Calu3 (cell line): ENCODE results near the gene ZNF584. TPM values are rescaled to one million over a fixed set of nuclear protein-coding genes. Genes with fewer than 3 reads are reported as not detected.

ENCODE experiments used
- BruUV-seq: library from RNA; stranded (reverse); fragments of 400-500 nt; replicated peaks from 2 replicates; lab custom pipeline; 2021; lab: Mats Ljungman, UMichigan
- CTCF ChIA-PET: fragments of 300-600 bp; sonication (Branson Sonifier 250); formaldehyde crosslinking; loops from one replicate; lab custom pipeline; 2022; ENCODE audit warnings: antibody characterized with exemption; lab: Charles Lee
- DNase-seq: peaks from one replicate; pipeline ENCODE4 v3.0.0; 2022
- H3K27ac Mint-ChIP-seq: one replicate; pipeline ENCODE4 v1.8.0; 2022; ENCODE audit warnings: mixed read lengths; ENCODE audit not compliant: unreplicated experiment
- H3K27me3 Mint-ChIP-seq: one replicate; pipeline ENCODE4 v1.8.0; 2022; ENCODE audit warnings: mixed read lengths; ENCODE audit not compliant: unreplicated experiment
- H3K36me3 Mint-ChIP-seq: one replicate; pipeline ENCODE4 v1.8.0; 2022; ENCODE audit warnings: mild to moderate bottlenecking, moderate library complexity, mixed read lengths; ENCODE audit not compliant: insufficient read depth, unreplicated experiment
- H3K4me1 Mint-ChIP-seq: one replicate; pipeline ENCODE4 v1.8.0; 2022; ENCODE audit warnings: mild to moderate bottlenecking, low read depth, mixed read lengths; ENCODE audit not compliant: unreplicated experiment
- H3K4me3 Mint-ChIP-seq: one replicate; pipeline ENCODE4 v1.8.0; 2022; ENCODE audit warnings: mild to moderate bottlenecking, low read depth, moderate library complexity, mixed read lengths; ENCODE audit not compliant: unreplicated experiment
- H3K9me3 Mint-ChIP-seq: one replicate; pipeline ENCODE4 v1.8.0; 2022; ENCODE audit warnings: low read depth, mixed read lengths; ENCODE audit not compliant: unreplicated experiment
- intact Hi-C: fragments of 100-400 bp; cut with micrococcal nuclease; formaldehyde crosslinking; loops from one replicate; pipeline ENCODE4 v1.10.0; 2022; ENCODE audit not compliant: unreplicated experiment
- total RNA-seq: library from RNA; stranded (reverse); gene quantifications from 2 replicates; pipeline ENCODE4 v1.2.3, GENCODE V29; 2022
- TF ChIP-seq, protein P1 (sequence below): fragments of 200-600 bp; IDR thresholded peaks from one replicate; pipeline ENCODE4 v1.8.0; 2022; ENCODE audit warnings: antibody characterized with exemption; ENCODE audit not compliant: unreplicated experiment

ZNF584 gene
- total RNA-seq, 1 experiment from 2014 or later, result 21.8 TPM

DNA sequence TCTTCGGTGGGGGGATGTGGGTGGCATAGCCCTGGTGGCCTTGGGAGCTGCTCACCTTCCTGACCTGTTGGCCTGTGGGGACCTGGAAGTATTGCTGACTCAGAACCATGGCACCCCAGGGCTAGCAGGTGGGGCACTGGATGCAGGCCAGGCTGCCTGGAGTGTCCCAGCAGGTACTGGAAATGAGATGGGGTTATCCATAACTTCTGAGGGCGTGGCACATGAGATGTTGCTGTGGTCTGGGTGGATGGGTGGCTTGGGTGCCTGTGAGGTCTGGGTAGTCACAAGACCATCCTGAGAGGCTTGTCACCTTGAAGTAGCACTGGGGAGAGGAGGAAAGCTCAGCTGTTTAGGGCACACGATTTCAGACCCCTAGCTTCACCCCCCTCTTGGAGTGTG is 13.6 kb upstream of the ZNF584 start:
- CTCF ChIA-PET, result no interaction called here
- Mint-ChIP-seq H3K9me3 (no peaks in the 10 kb centered on the region), H3K4me3 (no peak overlapping the region), H3K36me3 (peaks cover 81% of the 10 kb centered on the region), H3K27ac (peak overlapping the region; percentile 93), H3K4me1 (peaks cover 34% of the 10 kb centered on the region), H3K27me3 (peaks cover 13% of the 10 kb centered on the region)
- intact Hi-C loops, result no loop called here
- no peak for DNase-seq
- TF ChIP-seq, protein P1, sequence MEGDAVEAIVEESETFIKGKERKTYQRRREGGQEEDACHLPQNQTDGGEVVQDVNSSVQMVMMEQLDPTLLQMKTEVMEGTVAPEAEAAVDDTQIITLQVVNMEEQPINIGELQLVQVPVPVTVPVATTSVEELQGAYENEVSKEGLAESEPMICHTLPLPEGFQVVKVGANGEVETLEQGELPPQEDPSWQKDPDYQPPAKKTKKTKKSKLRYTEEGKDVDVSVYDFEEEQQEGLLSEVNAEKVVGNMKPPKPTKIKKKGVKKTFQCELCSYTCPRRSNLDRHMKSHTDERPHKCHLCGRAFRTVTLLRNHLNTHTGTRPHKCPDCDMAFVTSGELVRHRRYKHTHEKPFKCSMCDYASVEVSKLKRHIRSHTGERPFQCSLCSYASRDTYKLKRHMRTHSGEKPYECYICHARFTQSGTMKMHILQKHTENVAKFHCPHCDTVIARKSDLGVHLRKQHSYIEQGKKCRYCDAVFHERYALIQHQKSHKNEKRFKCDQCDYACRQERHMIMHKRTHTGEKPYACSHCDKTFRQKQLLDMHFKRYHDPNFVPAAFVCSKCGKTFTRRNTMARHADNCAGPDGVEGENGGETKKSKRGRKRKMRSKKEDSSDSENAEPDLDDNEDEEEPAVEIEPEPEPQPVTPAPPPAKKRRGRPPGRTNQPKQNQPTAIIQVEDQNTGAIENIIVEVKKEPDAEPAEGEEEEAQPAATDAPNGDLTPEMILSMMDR, result no peak
- no TSS peak for BruUV-seq

DNA sequence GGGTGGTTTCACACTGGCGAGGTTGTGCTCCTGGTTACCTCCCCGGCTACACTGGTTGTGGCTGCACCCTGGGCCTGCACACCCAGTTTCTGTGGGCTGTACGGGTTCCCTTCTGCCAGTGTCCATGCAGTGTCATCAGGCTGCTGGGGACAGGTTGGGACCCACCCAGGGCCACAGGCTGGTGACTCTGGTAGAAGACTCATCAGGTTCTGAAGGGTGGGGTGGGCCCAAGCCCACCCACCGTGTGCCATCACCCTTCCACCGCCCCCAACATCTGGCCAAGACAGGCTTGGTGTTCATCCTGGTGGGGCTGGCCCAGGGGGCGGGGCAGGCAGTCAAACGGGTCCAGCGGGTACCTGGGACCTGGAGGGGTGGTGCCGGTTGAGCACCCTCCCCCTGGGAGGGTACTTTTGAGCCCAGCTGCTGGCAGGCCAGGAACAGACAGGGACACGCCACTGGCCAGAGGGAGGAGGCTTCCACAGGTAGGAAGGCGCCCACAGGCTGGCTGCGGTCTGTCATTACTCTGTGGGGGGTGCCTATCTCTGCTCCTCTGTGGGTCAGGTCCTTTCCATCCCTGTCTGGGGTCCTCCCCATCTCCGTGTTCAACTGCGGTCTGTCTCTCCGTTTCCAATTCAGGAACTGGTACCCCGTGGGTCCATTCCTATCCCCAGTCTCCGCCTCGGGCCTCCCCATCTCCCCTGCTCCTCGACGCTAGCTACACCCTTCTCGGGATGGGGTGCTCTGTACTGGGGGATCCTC is 13.1 kb upstream of the ZNF584 start, which contains the start of gene RNF225:
TSS of gene RNF225 (plus strand) at position 437 of the 759 bp plus-strand sequence. CDS start 434 bp downstream, outside the sequence.
- no TSS peak for BruUV-seq
- peak; percentile 92 for DNase-seq
- Mint-ChIP-seq H3K4me3 (peak within 1 kb of the TSS; percentile 62), H3K9me3 (no peaks in the 10 kb centered on the region), H3K36me3 (peaks cover 75% of the 10 kb centered on the region), H3K27me3 (peaks cover 13% of the 10 kb centered on the region), H3K4me1 (peaks cover 37% of the 10 kb centered on the region), H3K27ac (peak within 1 kb of the TSS; percentile 93)
- TF ChIP-seq, protein P1, result no peak
- intact Hi-C loops, result no loop called here
- CTCF ChIA-PET, result no interaction called here

DNA sequence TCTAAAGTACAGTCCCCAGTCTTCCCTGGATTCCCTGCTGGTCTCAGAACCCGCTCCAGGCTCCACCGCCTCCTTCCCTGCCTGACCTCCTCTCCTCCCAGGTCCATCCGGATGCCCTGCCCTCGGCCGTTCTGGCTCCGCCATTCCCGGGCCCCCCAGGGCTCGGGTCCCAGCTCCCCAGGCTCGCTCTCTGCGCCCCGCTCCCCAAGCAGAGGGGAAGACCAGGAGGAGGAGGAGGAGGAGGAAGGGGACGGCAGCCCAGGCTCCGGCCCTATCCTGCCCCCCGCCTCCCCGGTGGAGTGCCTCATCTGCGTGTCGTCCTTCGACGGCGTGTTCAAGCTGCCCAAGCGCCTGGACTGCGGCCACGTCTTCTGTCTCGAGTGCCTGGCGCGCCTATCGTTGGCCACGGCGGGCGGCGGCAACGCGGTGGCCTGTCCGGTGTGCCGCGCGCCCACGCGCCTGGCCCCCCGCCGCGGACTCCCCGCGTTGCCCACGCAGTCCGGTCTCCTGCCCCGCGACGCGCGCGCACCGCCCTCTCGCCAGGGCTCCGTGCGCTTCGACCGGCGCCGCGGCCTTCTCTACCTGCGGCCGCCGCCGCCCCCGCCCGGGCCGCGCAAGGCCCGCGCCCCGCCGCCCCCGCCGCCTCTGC is 12.3 kb upstream of the ZNF584 start:
- Mint-ChIP-seq H3K27ac (peak overlapping the region; percentile 93), H3K4me3 (peak overlapping the region; percentile 62), H3K4me1 (peaks cover 44% of the 10 kb centered on the region), H3K27me3 (peaks cover 13% of the 10 kb centered on the region), H3K36me3 (peaks cover 74% of the 10 kb centered on the region), H3K9me3 (no peaks in the 10 kb centered on the region)
- CTCF ChIA-PET, result no interaction called here
- no TSS peak for BruUV-seq
- TF ChIP-seq, protein P1, result no peak
- DNase-seq, result no peak
- intact Hi-C loops, result no loop called here

DNA sequence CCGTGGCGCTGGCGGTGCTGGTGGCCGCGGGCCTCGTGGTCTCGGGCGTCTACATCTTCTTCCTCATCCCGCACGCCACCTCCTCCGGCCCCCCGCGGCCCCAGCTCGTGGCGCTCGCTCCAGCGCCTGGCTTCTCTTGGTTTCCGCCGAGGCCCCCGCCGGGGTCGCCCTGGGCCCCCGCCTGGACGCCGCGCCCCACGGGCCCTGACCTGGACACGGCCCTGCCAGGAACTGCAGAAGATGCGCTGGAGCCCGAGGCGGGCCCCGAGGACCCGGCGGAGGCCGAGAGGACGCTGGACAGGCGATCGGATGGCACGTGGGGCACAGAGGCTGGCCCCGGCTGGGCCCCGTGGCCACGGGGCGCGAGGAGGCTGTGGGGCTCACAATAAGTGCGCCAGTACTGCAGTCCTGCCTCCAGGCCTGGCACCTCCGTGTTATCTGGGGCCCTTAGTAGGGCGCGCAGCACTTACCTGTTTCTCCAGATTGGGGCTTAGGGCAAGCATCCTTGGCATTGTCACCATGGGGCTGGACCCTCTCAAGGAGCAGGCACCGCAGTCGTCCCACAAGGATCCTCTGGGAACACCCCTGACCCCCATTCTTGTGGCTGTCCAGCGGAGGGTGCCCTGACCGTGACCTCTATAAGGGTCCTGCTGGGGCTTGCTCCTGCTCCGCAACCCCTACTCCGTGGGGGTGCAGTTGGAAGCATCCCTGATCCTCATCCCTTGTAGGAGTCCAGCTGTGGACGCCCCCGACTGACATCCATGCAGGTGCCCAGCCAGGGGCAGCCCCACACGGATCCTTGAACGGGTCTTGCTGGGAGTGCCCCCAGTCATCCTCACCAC is 11.5 kb upstream of the ZNF584 start:
- BruUV-seq, result no TSS peak
- Mint-ChIP-seq H3K27ac (peak overlapping the region; percentile 93), H3K4me1 (peaks cover 48% of the 10 kb centered on the region), H3K9me3 (no peaks in the 10 kb centered on the region), H3K27me3 (peaks cover 13% of the 10 kb centered on the region), H3K36me3 (peaks cover 73% of the 10 kb centered on the region), H3K4me3 (peak overlapping the region; percentile 62)
- CTCF ChIA-PET, result no interaction called here
- TF ChIP-seq, protein P1, result no peak
- DNase-seq, result no peak
- intact Hi-C loops, result no loop called here
